ENCODE data around the gene P2RY6. TPM values are rescaled to one million over a fixed set of nuclear protein-coding genes. Genes with fewer than 3 reads are reported as not detected.

Gene P2RY6
- total RNA-seq, 1 experiment from 2014 or later: not detected

GRCh38 chr11:73236854-73237253, 35.3 kb upstream of the P2RY6 start:
- Histone ChIP-seq H3K23me2 (ENCODE audit: insufficient read length, low read depth, low read length, poor library complexity, severe bottlenecking) (no peaks in the 10 kb centered on the region), H3K79me1 (ENCODE audit: insufficient read depth, low read depth, low read length, poor library complexity, severe bottlenecking) (no peaks in the 10 kb centered on the region), H3K27me3 (ENCODE audit: insufficient read depth, low read length) (no peaks in the 10 kb centered on the region; the same call in 1 of the 2 replicates), H4K8ac (replicated peaks; ENCODE audit: insufficient read length, low read depth, low read length) (no peak overlapping the region), H4K20me1 (ENCODE audit: control insufficient read depth, insufficient read depth, insufficient read length) (no peaks in the 10 kb centered on the region), H2BK12ac (ENCODE audit: insufficient read length, low read depth, low read length) (no peak overlapping the region), H4K5ac (ENCODE audit: insufficient read length, low read depth, low read length) (no peak overlapping the region), H2BK15ac (ENCODE audit: low read depth, low read length) (no peak overlapping the region), H3K56ac (ENCODE audit: insufficient read length, low read depth, low read length) (no peak overlapping the region), H2BK120ac (ENCODE audit: low read depth, low read length, poor library complexity, severe bottlenecking) (no peak overlapping the region), H3K4me1 (ENCODE audit: insufficient read depth, low read length) (no peaks in the 10 kb centered on the region), H3K9ac (ENCODE audit: extremely low read depth, insufficient read length, low read length) (no peak overlapping the region), H3K79me2 (ENCODE audit: insufficient read depth, low read length) (no peaks in the 10 kb centered on the region), H3K18ac (ENCODE audit: insufficient read length, low read depth, low read length) (no peak overlapping the region), H3K27ac (ENCODE audit: insufficient read length, low read depth, low read length) (no peak overlapping the region), H4K91ac (ENCODE audit: insufficient read length, low read depth, low read length) (no peak overlapping the region), H3T11ph (ENCODE audit: low read length) (no peak overlapping the region), H2BK5ac (ENCODE audit: insufficient read length, low read length) (no peak overlapping the region), H2AK5ac (ENCODE audit: insufficient read length, low read length) (no peak overlapping the region), H3K14ac (ENCODE audit: insufficient read depth, low read length) (no peak overlapping the region), H3K23ac (ENCODE audit: insufficient read length, low read depth, low read length) (no peak overlapping the region), H3K9me3 (ENCODE audit: control insufficient read depth, low read depth, low read length) (no peaks in the 10 kb centered on the region), H2AFZ (ENCODE audit: low read length) (no peak overlapping the region), H3K4ac (ENCODE audit: low read depth, low read length) (no peak overlapping the region), H3K4me2 (ENCODE audit: insufficient read depth, insufficient read length, low read length) (no peak overlapping the region), H2BK20ac (ENCODE audit: low read depth, low read length, poor library complexity, severe bottlenecking) (no peak overlapping the region)
- Mint-ChIP-seq H3K27me3 (ENCODE audit: low read depth) (peaks cover 4% of the 10 kb centered on the region), H3K36me3 (ENCODE audit: insufficient read depth in 1 of 3, low read depth in 3 of 3) (no peaks in the 10 kb centered on the region), H3K27ac (no peak overlapping the region), H3K9me3 (no peaks in the 10 kb centered on the region), H3K4me3 (no peak overlapping the region), H3K4me1 (peaks cover 4 to 6% of the 10 kb centered on the region in 2 experiments)
- TF ChIP-seq CTCF (conservative IDR thresholded peaks at IDR 0.05): peak; percentile 90
- no CpG with 5 or more reads among the region's 6 CpGs for WGBS (ENCODE audit: extremely low coverage, insufficient read length, low lambda C conversion rate)
- DNase-seq: peak; percentile 80

Data from H9 (cell line).